HL-60/S4 treated with phorbol 12-myristate 13-acetate at 8.2 ng/mL for 4 days and 3 days (cell line): ENCODE results near the gene PDZD8.

Experiments used
- in situ Hi-C: fragments of 300-500 bp; cut with MboI; formaldehyde crosslinking; loops from 2 replicates; pipeline ENCODE4 v1.15.0; 2022; ENCODE audit warnings: low sequenced_read_pairs

The PDZD8 gene, protein sequence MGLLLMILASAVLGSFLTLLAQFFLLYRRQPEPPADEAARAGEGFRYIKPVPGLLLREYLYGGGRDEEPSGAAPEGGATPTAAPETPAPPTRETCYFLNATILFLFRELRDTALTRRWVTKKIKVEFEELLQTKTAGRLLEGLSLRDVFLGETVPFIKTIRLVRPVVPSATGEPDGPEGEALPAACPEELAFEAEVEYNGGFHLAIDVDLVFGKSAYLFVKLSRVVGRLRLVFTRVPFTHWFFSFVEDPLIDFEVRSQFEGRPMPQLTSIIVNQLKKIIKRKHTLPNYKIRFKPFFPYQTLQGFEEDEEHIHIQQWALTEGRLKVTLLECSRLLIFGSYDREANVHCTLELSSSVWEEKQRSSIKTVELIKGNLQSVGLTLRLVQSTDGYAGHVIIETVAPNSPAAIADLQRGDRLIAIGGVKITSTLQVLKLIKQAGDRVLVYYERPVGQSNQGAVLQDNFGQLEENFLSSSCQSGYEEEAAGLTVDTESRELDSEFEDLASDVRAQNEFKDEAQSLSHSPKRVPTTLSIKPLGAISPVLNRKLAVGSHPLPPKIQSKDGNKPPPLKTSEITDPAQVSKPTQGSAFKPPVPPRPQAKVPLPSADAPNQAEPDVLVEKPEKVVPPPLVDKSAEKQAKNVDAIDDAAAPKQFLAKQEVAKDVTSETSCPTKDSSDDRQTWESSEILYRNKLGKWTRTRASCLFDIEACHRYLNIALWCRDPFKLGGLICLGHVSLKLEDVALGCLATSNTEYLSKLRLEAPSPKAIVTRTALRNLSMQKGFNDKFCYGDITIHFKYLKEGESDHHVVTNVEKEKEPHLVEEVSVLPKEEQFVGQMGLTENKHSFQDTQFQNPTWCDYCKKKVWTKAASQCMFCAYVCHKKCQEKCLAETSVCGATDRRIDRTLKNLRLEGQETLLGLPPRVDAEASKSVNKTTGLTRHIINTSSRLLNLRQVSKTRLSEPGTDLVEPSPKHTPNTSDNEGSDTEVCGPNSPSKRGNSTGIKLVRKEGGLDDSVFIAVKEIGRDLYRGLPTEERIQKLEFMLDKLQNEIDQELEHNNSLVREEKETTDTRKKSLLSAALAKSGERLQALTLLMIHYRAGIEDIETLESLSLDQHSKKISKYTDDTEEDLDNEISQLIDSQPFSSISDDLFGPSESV

DNA sequence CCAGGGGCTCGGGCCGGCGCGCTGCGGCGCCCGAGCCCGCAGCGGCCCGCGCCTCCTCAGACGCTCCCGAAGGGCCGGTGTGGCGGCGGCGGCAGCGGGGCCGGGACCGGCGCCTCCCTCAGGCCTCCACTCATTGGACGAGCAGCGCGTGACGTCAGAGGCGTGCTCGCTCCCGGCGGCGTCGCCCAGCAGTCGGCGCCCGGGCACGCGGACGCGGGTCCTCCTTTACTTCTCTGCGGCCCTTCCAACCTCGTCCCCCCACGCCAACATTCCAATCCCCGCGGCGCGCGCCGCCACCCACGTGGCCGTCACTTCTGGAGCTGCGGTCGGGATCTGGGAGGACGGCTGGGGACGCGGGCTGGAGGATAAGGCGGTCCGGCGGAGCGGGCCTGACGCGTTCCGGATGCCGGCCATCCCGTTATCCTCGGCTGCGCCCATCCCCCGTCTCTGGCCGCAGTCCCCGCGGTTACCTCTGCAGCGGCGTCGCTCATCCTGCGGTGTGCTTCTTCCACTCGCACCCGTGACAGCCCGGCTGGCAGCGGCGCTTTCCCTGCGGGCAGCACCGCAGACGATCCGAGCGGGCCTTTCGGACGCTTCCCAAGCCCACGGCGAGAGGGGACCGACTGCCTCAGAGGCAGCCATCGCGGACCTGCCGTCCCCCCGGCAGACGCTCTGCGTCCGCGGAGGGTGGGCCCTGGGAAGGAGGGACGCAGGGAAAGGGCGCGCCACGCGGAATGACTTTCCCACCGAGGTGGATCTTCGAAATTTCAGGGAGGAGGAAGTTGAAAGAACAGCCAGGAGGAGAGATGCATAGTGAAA lies at the start of gene PDZD8:
Gene PDZD8, minus strand, starts transcription at position 81 of the 819 bp plus-strand sequence. CDS start 213 bp downstream, outside the sequence.
- in situ Hi-C loops, result no loop called here

DNA sequence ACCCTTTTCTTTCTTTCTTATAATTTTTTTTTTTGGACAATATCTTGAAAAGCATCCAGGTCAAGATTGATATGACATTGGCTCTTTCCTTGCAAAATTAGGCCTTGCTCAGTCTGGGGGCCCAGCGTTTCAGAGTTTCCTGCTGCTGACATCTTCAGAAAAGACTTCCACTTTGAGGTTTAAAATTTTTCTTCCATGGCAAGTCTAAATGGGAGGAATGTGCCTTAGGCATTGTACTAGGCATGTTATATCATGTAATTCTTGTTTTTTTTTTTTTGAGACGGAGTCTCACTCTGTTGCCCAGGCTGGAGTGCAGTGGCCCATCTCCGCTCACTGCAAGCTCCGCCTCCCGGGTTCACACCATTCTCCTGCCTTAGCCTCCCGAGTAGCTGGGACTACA lies 48.9 kb upstream of the PDZD8 start:
- in situ Hi-C loops, result no loop called here

DNA sequence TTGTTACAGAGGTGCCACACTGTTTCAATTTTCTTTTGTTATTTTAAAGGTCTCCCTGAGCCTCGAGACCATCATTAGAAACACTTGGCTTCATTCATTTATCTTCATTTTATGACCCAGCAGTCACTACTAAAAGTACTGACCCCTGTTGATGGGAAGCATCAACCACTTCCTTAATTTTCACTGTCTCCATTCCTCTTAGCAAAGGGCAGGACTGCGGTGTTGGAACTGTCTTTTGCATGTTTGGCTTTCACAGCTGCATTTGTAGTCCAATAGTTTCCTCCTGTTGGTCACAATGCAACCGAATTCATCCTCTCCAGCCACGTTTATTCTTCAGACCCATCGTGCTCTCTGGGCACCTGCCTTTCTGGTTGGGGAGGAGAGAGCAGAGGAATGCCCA lies 46.7 kb upstream of the PDZD8 start:
- in situ Hi-C loops, result no loop called here

DNA sequence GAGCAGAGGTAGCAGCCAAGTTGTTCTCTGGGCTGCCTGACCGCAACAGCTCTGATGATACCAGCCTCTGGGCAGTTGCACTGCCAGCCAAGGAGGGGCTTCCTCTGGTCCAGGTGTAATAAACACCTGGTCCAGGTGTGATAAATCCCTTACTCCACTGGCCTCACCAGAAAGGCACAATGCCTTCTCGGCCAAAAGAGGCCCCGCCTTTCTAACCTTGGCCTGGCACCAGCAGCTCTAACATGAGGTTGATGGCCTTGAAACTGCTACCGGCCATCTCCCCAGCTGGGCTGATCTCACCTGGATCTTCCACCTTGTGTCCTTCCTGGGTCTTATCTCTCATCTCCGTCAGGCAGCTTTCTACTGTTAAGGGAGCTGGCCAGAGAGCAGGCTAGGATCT lies 45.5 kb upstream of the PDZD8 start:
- in situ Hi-C loops, result no loop called here

DNA sequence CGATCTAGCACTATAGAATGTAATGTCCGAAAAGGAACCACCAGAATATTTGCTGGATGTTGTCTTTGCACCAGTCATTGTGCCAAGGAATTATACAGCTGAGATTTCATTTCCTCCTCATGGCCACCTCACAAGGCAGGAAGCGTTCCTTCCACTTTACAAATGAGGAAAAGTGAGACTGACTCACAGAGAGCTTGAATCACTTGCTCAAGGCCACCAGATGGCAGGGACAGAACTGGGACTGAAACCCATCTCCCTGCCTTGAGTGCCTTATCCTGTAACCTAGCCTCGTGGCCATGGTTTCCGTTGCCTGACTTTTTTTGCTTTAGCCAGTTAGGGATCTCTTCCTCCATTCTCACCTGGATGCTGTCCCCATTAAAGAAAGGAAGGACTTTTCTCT lies 44.7 kb upstream of the PDZD8 start:
- in situ Hi-C loops, result no loop called here

DNA sequence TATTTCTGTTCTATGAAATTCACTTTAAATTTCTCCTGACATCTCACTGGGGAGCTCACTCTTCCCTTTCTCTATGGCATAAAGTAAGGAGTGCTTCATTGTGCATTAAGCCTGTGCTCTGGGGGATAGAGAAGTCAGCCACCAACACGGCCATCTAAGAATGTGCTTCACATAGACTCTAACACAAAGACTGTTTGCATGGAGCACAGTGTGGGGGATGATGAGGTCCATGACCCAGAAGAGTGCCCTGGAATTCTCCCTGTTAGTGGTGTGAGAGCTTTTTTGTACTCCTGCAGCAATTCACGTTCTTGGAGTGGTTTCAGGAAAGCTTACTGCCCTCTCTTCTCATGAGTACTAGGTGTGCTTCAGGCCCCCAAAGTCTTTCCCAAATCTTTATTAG lies 43.9 kb upstream of the PDZD8 start:
- in situ Hi-C loops, result no loop called here

DNA sequence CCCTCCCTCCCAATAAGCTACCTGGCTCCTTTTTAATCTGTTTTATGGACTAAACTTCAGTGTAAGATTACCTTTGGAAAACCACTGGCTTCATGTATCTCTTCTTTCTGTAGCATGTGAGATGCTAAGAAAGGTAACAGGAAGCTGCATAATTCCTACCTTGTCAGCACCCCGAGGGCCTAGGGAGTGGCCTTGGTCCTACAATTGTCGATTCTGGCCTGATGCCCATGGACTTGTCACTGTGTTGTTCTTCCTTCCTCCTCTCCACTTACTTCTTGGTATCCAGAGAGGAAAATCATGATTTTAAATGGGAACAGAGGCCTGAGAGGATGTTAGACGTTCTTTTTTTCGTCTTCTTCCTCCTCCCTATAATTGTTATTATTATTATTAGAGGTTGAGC lies 42.9 kb upstream of the PDZD8 start:
- in situ Hi-C loops, result no loop called here

DNA sequence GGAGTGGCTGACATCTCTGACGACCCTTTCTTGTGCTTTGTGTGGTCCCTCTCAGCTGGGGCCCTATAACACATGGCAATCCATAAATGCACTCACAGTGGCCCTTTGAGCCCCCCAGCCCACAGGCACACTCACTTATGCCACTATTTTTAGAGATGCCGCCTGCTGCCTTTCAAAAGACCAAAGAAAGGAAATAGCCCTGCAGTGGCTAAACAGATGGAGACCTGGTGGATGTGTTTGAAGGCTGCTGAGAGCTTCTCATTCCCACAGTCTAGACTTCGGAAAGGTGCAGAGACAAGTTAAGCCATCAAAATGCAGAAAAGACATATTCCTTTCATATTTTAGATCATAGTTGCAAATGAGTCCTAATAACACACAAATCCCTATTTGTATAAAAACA lies 42.0 kb upstream of the PDZD8 start:
- in situ Hi-C loops, result no loop called here

DNA sequence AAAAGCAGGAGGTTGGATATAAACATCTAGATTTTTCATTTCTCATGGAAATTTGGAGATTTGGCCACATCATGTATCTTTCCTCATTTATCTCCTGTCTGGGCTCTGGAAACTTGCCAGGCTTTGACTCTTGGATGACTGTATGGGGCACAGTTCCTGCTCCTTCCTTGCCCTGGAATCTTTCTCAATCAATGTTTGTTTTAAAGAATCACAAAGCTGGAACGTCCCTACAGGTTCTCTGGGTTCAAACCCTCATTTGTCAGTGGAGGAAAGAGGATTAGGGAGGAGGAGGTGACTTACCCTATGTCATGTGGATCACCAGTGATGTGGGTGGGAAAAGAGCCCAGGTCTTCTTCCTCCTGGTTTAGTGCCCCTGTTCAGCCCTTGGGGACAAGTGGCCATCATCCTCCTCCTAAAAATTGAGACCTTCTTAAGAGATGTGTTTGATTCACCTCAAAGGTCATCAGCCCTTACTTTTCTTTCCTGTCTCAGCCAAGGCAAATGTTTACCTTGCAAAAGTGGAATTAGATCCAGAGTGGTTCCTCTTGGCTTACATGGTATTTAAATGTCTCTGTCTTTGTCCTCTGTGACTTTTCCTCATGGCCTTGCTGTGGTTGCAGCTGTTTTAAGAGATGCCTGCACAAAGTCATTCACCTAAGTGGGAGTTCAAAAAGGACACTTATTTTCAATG lies 38.8 kb upstream of the PDZD8 start:
- in situ Hi-C loops, result no loop called here

DNA sequence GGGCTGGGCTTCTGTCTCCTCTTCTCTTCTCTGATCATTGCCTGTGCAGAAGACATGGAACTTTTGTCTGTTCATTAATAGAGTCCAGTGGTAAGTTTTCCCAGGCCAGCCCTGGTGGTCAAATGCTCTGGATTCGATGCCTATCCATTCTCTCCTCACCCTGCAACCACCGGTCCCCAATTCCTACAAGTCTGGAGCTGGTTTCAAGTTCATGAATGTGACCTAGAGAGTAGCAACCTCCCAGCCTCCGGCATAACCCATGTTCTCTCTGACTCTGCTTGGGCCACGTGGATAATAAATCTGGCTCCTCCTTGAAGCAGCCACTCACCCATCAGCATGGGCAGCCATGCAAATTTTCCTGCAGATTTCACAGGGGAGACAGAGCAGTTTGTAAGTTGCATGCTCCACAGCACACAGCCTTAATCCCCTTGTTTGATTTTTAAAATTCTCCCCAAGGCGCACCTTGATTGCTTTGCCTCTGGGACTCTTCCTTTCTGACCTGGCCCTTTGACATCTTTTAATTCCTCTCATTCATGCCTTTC lies 37.3 kb upstream of the PDZD8 start:
- in situ Hi-C loops, result no loop called here

DNA sequence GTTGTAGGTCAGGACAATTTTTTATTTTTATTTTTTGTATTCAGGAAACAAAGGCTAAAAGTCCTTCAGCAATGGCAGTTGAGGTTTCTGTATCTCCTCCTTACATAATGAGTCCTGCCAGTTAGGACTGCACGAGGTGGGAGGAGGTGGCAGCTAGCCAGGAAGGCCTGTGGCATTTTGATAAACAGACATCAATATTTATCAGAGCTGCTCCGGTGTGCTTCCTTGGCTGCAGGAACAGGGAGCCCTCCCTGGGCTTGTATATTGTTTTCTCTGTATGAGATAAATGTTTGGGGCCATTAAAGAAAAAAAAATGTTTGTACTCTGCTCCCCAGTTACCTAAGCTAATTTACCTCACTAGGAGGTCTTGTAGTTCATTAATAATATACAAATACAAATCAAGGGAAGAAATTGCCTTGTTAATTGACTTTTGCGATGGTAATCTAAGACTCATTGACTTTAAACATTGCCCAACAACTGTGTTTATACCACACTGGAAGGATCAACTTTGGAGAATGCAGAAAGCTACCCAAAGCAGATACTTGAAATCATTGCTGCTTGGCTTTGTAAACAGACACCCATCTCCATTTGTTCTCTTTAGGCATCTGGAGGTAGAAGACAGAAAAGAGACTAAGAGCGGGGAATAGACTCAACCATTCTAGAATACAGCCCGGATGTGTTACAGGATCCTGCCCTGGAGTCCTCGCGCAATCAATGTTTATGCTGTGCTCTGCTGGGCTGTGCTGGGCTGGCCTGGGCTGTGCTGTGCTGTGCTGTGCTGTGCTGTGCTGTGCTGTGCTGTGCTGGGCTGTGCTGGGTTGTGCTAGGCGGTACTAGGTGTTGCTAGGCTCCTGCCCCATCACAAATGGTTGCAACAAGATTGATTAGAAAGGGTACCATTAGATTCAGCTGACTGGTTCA lies 36.5 kb upstream of the PDZD8 start:
- in situ Hi-C loops, result no loop called here

DNA sequence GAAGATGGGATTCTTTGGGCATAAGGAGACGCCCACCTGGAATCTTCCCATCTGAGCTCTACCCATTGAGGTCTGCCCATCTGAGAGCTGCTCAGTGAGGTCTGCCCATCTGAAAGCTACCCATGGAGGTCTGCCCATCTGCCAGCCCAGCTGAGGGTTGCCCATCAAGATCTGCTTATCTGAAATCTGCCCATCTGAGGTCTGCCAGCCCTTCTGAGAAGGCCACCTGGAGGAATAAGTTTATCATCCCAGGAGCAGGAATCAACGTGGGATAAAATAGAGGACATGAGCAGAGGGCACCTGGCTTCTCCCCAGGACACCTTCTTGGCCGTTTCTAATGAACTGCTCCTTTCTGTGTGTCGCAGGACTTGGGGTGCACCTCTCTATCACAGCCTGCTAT lies 35.3 kb upstream of the PDZD8 start:
- in situ Hi-C loops, result no loop called here

DNA sequence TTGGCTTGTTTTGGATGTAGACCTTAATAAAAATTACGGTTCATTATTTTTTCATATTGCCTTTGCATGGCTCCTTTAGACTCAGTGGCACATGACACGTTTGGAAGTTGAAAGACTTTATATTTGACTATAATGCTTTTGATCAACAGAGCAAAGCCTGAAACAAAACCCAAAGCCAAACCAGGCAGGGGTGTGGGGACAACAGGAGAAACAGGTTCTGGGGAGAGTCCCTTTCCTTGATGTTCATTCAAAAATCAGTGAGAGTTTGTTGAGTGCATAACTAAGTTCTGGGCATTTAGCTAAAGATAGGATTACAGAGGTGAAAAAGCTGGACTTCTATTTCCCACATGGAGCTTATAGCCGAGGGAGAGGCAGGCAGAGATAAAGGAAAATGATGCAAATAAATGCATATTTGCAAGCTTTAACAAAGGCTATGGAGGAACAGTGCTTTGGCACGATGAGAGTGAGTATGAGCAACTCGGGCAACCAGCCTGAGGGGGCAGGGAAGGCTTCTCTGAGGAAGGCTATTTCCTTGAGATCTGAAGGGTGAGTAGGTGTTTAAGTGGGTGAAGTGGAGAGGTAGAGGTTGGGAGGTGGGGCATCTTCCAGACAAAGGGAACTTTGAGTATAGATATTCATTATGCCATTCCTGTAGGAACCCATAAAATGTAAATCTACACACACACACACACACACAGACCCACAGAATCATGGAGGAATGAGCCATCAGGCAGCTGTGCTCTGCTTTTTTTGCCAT lies 34.5 kb upstream of the PDZD8 start:
- in situ Hi-C loops, result no loop called here

DNA sequence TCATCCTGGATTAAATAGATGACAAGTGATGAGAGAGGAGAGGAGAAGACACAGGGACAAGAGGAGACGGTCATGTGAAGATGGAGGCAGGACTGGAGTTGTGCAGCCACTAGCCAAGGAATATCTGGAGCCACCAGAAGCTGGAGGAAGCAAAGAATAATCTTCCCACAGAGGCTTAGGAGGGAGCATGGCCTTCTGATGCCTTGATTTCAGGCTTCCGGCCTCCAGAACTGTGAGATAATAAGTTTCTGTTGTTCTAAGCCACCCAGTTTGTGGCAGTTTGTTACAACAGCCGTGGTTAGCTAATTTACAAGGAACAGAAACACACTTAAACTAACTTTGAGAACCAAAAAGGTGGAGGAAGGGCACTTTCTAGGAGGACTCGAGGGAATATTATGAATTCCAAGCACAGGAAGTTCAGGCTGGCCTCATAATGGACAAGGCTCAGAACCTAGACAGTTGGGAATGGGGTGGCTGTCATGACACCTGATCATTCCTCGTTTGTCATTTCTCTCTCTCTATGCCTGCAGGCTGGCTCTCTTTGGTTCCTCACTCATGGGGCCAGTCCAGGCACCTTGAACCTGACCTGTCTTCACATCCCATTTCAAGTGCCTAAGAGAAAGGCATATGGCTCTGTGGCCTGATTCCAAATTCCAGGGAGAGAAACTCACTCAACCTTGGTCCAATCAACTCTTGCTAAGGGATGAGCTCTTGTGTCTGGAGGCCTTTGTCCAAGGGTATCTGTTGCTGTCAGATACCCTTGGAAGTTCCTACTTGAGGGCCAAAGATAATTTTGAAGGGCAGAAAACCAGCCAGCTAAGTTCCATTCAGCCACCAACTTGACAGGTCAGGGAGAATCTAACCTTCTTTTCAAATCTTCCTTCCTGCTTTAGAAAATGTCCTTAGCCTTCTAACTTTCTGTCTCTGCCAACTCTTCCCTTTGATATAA lies 33.5 kb upstream of the PDZD8 start:
- in situ Hi-C loops, result no loop called here

DNA sequence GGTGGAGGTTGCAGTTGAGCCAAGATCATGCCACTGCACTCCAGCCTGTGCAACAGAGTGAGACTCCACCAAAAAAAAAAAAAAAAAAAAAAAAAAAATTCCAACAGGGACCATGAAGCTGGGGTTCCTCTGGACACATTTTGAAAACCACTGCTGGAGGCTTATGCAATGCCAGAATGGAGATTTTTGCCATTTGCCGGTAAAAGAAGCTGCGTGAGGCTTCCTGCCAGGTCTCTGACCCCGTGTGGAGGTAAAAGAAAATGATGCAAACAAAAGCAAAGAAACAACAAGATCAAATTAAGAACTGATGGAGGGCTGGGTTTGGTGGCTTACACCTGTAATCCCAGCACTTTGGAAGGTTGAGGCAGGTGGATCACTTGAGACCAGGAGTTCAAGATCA lies 30.5 kb upstream of the PDZD8 start:
- in situ Hi-C loops, result no loop called here

DNA sequence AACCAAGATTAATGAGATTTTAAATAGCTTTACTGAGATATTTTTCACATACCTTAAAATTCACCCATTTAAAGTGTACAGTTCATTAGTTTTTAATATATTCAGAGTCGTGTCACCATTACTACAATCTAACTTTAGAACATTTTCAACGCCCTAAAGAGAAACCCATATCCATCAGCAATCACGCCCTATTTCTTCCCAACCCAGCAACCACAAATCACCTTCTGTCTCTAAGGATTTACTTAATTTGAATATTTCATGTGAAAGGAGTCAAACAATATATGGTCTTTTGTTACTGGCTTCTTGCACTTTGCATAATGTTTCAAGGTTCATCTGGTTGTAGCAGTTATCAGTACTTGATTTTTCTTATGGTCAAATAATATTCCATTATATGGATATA lies 25.1 kb upstream of the PDZD8 start:
- in situ Hi-C loops, result no loop called here
